ENCODE results near the gene RBMS3.

DNA sequence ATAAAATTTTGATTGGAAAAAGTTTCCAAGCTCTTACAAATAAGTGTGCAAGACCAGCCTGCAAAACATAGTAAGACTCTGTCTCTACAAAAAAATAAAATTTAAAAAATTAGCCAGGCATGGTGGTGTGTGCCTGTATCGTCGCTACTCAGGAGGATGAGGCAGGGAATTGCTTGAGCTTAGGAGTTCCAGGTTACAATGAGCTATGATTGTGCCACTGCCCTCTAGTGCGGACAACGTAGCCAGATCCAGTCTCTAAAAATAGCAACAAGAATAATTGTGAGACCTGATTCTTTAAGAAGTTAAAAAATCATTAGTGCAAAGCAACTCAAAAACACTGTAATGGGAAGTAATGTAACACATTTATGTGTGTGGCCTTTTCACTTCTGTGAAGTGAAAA is 251.6 kb downstream of the RBMS3 start:
- TF ChIP-seq, protein P1, sequence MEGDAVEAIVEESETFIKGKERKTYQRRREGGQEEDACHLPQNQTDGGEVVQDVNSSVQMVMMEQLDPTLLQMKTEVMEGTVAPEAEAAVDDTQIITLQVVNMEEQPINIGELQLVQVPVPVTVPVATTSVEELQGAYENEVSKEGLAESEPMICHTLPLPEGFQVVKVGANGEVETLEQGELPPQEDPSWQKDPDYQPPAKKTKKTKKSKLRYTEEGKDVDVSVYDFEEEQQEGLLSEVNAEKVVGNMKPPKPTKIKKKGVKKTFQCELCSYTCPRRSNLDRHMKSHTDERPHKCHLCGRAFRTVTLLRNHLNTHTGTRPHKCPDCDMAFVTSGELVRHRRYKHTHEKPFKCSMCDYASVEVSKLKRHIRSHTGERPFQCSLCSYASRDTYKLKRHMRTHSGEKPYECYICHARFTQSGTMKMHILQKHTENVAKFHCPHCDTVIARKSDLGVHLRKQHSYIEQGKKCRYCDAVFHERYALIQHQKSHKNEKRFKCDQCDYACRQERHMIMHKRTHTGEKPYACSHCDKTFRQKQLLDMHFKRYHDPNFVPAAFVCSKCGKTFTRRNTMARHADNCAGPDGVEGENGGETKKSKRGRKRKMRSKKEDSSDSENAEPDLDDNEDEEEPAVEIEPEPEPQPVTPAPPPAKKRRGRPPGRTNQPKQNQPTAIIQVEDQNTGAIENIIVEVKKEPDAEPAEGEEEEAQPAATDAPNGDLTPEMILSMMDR (IDR thresholded peaks at IDR 0.05), result no peak
- TF ChIP-seq POLR2A (IDR thresholded peaks at IDR 0.05) (no peak), POLR2AphosphoS5 (IDR thresholded peaks at IDR 0.05) (no peak)

All from upper lobe of left lung (tissue), 4 donors.